MG63 (cell line): ENCODE results near the gene PRR18. TPM values are rescaled to one million over a fixed set of nuclear protein-coding genes. Genes with fewer than 3 reads are reported as not detected.
"Not testable (repeated sequence)": the region's sequence is repeated elsewhere in the genome, so short reads cannot be mapped to it uniquely, and the experiment has no call there.

ENCODE experiments used
- DNase-seq: peaks from one replicate; pipeline ENCODE4 v3.0.0-alpha.2; 2020
- H3K27me3 ChIP-seq: fragments of 250-450 bp; sonication (Bioruptor Pico); 2 replicates; pipeline ENCODE4 v1.5.1; 2020; ENCODE audit warnings: mild to moderate bottlenecking, moderate library complexity
- H3K36me3 ChIP-seq: fragments of 250-450 bp; sonication (Bioruptor Pico); 2 replicates; pipeline ENCODE4 v1.5.1; 2020; ENCODE audit warnings: mild to moderate bottlenecking, moderate library complexity
- H3K4me3 ChIP-seq: fragments of 250-450 bp; sonication (Bioruptor Pico); 2 replicates; pipeline ENCODE4 v1.5.1; 2020; ENCODE audit warnings: mild to moderate bottlenecking, moderate library complexity
- H3K9me3 ChIP-seq: fragments of 250-450 bp; sonication (Bioruptor Pico); 2 replicates; pipeline ENCODE4 v1.5.1; 2020; ENCODE audit warnings: mild to moderate bottlenecking, moderate library complexity
- total RNA-seq: library from RNA; depleted of rRNA; stranded (reverse); fragments of >200 nt; shearing (Covaris generic); gene quantifications from 2 replicates; pipeline ENCODE4 v1.2.3, GENCODE V29; 2014; ENCODE audit warnings: low replicate concordance; rRNA removed

Gene PRR18, protein sequence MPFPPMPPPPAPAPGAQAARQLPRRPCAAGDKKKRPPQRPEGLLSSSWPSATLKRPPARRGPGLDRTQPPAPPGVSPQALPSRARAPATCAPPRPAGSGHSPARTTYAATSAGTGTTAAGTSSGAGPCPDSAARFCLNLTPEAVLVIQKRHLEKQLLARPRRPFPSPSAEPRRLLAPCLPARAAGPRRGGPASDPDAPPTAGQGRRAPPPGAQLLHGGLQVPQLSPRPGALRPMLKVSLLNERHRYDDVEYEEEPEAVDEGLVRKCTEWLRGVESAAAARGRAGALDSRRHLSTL
- 0.05 and 1.3 TPM in 2 replicates for total RNA-seq

DNA sequence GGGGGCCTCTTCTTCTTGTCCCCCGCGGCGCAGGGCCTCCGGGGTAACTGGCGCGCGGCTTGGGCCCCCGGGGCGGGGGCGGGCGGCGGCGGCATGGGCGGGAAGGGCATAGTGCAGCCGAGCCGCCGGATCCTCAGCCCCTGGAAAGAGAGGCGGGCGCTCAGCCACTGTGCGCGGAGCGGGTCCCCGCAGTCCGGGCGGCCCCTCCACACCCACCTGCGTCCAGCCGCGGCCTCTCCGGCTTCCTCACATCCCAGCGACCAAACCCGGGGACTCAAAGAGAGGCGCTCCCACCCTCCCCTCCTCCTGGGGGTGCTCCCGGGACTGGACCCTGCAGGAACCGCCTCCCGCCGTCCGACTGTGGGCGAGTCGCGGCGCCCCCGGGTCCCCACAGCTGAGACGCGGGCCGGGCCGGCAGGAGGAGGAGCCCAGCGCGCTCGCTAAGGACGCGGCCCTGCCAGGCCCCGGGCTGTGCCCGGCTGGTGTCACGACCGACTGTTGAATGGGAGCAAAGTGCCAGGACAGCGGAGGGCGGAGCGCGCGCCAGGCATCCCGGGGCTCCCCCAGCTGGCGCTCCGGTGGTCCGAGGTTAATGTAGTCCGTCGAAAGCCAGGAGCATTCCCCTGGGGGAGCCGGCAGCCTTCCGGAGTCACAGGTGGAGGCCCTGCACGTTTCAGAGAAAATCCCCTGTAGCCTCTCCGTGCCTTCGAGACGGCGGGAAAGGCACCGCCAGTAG lies at the start of gene PRR18:
Gene PRR18 (minus strand): TSS at position 360 of the 736 bp plus-strand sequence. CDS start 250 bp downstream, at position 110.
- Histone ChIP-seq H3K36me3 (no peaks in the 10 kb centered on the region), H3K27me3 (no peaks in the 10 kb centered on the region), H3K4me3 (peak within 1 kb of the TSS; percentile 38), H3K9me3 (no peaks in the 10 kb centered on the region)
- peak; percentile 21 for DNase-seq

- Histone ChIP-seq H3K9me3 (no peaks in the 10 kb centered on the region; the same call in 1 of the 2 replicates), H3K27me3 (peaks cover 10% of the 10 kb centered on the region; the same call in 1 of the 2 replicates), H3K4me3 (no peak overlapping the region), H3K36me3 (no peaks in the 10 kb centered on the region)
- no peak for DNase-seq
Measured at GRCh38 chr6:166355552-166355951, 47.4 kb upstream of the PRR18 start.

DNA sequence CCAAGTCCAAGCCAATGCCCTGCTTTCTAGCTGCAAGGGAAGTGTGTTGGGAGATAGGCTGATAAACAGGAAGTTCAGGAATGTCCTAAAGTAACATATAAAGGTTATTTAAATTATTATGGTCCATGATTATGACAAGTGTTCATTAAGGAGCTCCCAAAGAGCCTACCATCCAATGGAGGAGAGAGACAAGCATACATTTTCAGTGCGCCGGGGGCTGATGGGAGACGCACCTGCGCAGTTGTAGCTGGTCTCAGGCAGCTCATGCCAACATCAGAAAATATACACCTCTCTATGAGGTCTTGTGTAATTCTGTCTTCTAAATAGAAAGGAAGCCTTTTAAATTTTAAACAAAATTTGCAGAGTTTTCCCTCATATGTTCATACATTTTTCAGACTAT lies 46.8 kb upstream of the PRR18 start:
- Histone ChIP-seq H3K36me3 (no peaks in the 10 kb centered on the region), H3K4me3 (no peak overlapping the region), H3K9me3 (peaks cover 2% of the 10 kb centered on the region), H3K27me3 (peaks cover 10% of the 10 kb centered on the region; the same call in 1 of the 2 replicates)
- DNase-seq: no peak

DNA sequence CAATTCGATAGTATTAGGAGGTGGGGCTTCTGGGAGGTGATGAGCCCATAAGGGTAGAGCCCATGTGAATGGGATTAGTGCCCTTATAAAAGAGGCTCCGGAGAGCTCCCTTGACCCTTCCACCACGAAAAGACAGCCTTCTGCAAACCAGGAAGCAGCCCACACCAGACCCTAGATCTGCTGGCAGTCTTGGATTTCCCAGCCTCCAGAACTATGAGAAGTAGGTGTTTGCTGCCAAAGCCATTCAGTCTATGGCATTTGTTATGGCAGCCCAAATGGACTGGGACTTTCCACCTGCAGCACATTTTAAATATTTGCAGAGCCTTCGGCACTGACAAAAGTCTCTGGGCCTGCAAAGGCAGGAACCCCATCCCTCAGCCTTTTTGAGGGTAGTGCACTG lies 46.0 kb upstream of the PRR18 start:
- Histone ChIP-seq H3K9me3 (peaks cover 2% of the 10 kb centered on the region), H3K36me3 (no peaks in the 10 kb centered on the region), H3K27me3 (peaks cover 6% of the 10 kb centered on the region; the same call in 1 of the 2 replicates), H3K4me3 (no peak overlapping the region)
- no peak for DNase-seq

GRCh38 chr6:166353507-166353906 lies 45.3 kb upstream of the PRR18 start:
- no peak for DNase-seq
- H3K9me3 ChIP-seq: peaks cover 2% of the 10 kb centered on the region
- H3K4me3 ChIP-seq: no peak overlapping the region
- H3K36me3 ChIP-seq: no peaks in the 10 kb centered on the region
- H3K27me3 ChIP-seq: peaks cover 6% of the 10 kb centered on the region; the same call in 1 of the 2 replicates

GRCh38 chr6:166352923-166353322 lies 44.7 kb upstream of the PRR18 start:
- Histone ChIP-seq H3K4me3 (no peak overlapping the region), H3K9me3 (peaks cover 2% of the 10 kb centered on the region), H3K36me3 (no peaks in the 10 kb centered on the region), H3K27me3 (peaks cover 3% of the 10 kb centered on the region; the same call in 1 of the 2 replicates)
- no peak for DNase-seq

DNA sequence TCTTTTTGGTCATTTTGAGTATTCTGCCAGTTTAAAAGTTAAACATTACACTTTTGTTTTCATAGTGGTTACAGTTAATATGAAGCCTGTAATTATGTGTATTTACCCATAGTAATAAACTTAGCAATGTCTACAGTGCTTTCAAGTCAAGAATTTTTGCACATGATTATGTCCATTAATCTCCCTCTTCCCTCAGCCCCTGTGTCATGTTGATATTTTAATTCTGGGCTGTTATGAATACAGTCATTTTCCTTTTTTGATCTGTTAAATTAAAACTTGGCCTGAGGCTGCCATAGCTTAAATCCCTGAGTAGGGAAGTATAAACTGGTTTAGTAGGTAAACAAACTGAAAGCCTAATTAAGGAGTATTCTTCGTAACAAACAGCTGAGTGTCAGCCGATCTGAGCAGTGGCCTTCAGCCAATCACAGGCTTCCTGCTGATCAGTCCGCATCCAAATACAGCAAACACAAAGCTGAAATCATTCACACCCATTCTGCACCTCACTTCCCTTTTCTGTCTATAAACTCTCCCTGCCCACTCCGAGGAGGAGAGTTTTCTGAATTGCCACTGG lies 43.6 kb upstream of the PRR18 start:
- H3K9me3 ChIP-seq: peaks cover 2% of the 10 kb centered on the region
- H3K27me3 ChIP-seq: no peaks in the 10 kb centered on the region
- no peaks in the 10 kb centered on the region for H3K36me3 ChIP-seq
- DNase-seq: no peak
- no peak overlapping the region for H3K4me3 ChIP-seq

DNA sequence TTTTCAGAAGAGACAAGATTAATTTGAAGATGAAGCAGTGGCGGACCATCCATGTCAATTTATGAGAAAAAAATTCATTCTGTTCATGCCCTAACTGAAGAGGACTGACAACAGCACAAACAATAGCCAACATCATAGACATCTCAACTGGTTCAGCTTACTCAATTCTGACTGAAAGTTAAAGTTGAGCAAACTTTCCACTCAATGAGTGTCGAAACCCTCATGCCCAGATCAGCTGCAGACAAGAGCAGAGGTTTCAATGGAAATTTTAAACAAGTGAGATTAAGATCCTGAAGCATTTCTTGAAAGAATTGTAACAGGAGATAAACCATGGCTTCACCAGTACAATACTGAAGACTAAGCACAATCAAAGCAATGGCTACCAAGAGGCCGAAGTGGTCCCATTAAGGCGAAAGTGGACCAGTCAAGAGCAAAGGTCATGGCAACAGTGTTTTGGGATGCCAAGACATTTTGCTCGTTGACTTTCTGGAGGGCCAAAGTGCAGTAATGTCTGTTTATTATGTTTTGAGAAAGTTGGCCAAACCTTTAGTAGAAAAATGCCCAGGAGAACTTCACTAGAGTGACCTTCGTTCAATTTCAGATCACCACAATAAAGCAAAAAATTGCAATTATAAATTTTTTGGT lies 40.2 kb upstream of the PRR18 start:
- no peak for DNase-seq
- Histone ChIP-seq H3K36me3 (no peaks in the 10 kb centered on the region), H3K9me3 (peaks cover 2% of the 10 kb centered on the region), H3K4me3 (no peak overlapping the region), H3K27me3 (no peaks in the 10 kb centered on the region)

GRCh38 chr6:166346965-166347364 lies 38.8 kb upstream of the PRR18 start:
- no peaks in the 10 kb centered on the region; the same call in 1 of the 2 replicates for H3K36me3 ChIP-seq
- H3K27me3 ChIP-seq: no peaks in the 10 kb centered on the region
- no peak for DNase-seq
- H3K9me3 ChIP-seq: peaks cover 2% of the 10 kb centered on the region
- H3K4me3 ChIP-seq: no peak overlapping the region

DNA sequence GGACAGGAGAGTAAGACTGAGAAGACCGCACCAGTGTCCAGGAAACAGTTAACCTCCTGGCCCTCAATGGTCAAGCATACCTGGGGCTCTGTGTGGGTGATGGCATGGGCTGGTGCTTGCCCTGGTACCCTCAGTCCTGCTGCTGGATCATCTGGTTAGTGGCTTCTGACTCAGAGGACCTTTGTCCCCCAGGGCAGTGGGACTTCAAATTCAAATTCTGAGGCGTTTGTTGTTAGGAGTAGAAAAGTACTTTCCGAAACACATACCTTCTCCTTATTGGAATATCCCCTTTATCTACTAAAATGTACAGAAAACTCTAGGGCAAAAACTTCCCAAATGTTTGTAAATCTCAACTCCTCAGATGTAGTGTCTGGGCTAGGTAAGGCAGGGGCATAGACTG lies 38.3 kb upstream of the PRR18 start:
- H3K9me3 ChIP-seq: peaks cover 2% of the 10 kb centered on the region
- no peak overlapping the region for H3K4me3 ChIP-seq
- H3K36me3 ChIP-seq: no peaks in the 10 kb centered on the region; the same call in 1 of the 2 replicates
- H3K27me3 ChIP-seq: no peaks in the 10 kb centered on the region
- no peak for DNase-seq

DNA sequence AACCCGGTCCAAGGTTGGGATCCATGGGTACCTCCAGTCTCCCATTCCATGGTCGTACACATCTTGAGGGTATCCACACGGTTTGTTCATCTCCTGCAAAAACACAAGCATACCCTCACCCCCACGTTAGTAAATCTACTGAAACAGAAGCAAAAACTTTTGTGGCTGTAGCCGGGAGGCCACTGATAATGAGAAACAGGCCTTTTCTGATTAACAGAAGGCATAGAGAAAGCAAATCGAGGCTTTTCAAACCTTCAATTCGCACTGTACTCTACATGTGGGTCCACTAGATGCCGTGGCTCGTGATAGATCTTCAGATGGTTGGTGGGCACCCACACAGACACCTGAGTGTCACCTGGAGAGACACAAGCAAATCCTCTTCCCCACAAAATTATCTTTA lies 37.5 kb upstream of the PRR18 start:
- DNase-seq, H3K4me3 ChIP-seq, H3K36me3 ChIP-seq, H3K27me3 ChIP-seq, H3K9me3 ChIP-seq: not testable (repeated sequence)

- H3K4me3 ChIP-seq, H3K27me3 ChIP-seq, DNase-seq, H3K9me3 ChIP-seq, H3K36me3 ChIP-seq: not testable (repeated sequence)
Measured at GRCh38 chr6:166344921-166345320, 36.7 kb upstream of the PRR18 start.

- Histone ChIP-seq H3K36me3 (peaks cover 4% of the 10 kb centered on the region), H3K27me3 (no peaks in the 10 kb centered on the region), H3K9me3 (no peaks in the 10 kb centered on the region), H3K4me3 (no peak overlapping the region)
- no peak for DNase-seq
Measured at GRCh38 chr6:166344240-166344639, 36.0 kb upstream of the PRR18 start.

- no peak for DNase-seq
- peak overlapping the region; percentile 91 for H3K4me3 ChIP-seq
- H3K9me3 ChIP-seq: no peaks in the 10 kb centered on the region
- H3K27me3 ChIP-seq: no peaks in the 10 kb centered on the region
- peaks cover 4% of the 10 kb centered on the region for H3K36me3 ChIP-seq
Measured at GRCh38 chr6:166343150-166343487, 34.9 kb upstream of the PRR18 start.

- Histone ChIP-seq H3K9me3 (no peaks in the 10 kb centered on the region), H3K4me3 (peak within 1 kb of the TSS; percentile 91), H3K27me3 (no peaks in the 10 kb centered on the region), H3K36me3 (peaks cover 5% of the 10 kb centered on the region)
- DNase-seq: peak; percentile 87
Measured at GRCh38 chr6:166342349-166343149, 34.4 kb upstream of the PRR18 start, which contains the start of gene SFT2D1. SFT2D1 (minus strand) TSS chr6:166342545; CDS start chr6:166342481, 64 bp downstream.

DNA sequence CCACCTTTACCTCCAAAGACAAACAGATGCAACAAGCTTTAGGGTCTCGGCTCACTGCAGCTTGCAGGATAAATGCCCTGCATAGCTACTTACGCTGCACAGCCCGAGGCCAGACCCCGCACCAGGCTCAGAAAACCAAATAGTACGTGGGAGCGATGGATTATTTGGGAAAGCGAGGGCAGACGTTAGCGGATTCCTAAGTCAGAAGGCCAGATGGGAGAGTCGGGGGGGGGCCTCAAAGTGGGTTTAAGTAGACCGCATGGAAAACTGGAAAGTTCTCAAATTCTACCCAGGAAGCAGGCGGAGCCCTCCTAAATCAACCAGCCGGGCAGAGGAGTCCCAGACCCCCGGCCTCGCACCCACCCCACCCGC lies 33.8 kb upstream of the PRR18 start:
- Histone ChIP-seq H3K36me3 (peaks cover 9% of the 10 kb centered on the region), H3K9me3 (no peaks in the 10 kb centered on the region), H3K27me3 (no peaks in the 10 kb centered on the region), H3K4me3 (peak overlapping the region; percentile 91)
- DNase-seq: peak; percentile 9
